ENCODE results near the gene CAVIN2. TPM values are rescaled to one million over a fixed set of nuclear protein-coding genes. Genes with fewer than 3 reads are reported as not detected.

Gene CAVIN2
- total and polyA plus RNA-seq, 9 of the 15 experiments (the other 6 are each of a cell fraction or from before 2014, with no cell fraction given): 20.6 to 92.4 (median 69.0) TPM

- TF ChIP-seq SIX5 (IDR thresholded peaks at IDR 0.05; ENCODE audit: borderline replicate concordance in 1 of 2, insufficient read depth in 1 of 2, low read depth in 1 of 2, low read length in 2 of 2) (no peak), ZNF561 (CRISPR knock-in tag; conservative IDR thresholded peaks at IDR 0.05) (no peak), ERF (CRISPR knock-in tag; IDR thresholded peaks at IDR 0.05) (no peak)
Measured at GRCh38 chr2:191824398-191824797, 22.5 kb downstream of the CAVIN2 start (continued).

- Histone ChIP-seq H3K27ac (ENCODE audit: extremely low read depth, low read depth, low read length) (no peak overlapping the region), H3K9me1 (ENCODE audit: control insufficient read depth, insufficient read depth, low read length) (no peaks in the 10 kb centered on the region), H2AFZ (ENCODE audit: low read depth, low read length) (no peak overlapping the region), H3K4me3 (no peak overlapping the region), H3K27me3 (ENCODE audit: control insufficient read depth in 2 of 2, insufficient read depth in 2 of 2, low read length in 2 of 2) (no peaks in the 10 kb centered on the region), H3K36me3 (ENCODE audit: control insufficient read depth, insufficient read depth, low read length) (no peaks in the 10 kb centered on the region), H3K79me2 (ENCODE audit: control insufficient read depth, insufficient read depth, low read length) (no peaks in the 10 kb centered on the region), H3K9ac (ENCODE audit: insufficient read depth in 1 of 2, low read depth in 2 of 2, low read length in 2 of 2) (no peak overlapping the region), H3K4me2 (ENCODE audit: insufficient read depth, low read length) (no peak overlapping the region), H3K4me1 (replicated peaks in 1 of 2; ENCODE audit: control insufficient read depth in 2 of 2, insufficient read depth in 2 of 2, low read length in 2 of 2) (no peaks in the 10 kb centered on the region; a peak in 1 of 5 replicates), H3K9me3 (replicated peaks; ENCODE audit: control insufficient read depth, insufficient read depth, low read depth, low read length) (no peaks in the 10 kb centered on the region), H4K20me1 (replicated peaks; ENCODE audit: control insufficient read depth, insufficient read depth, low read length) (no peaks in the 10 kb centered on the region)
- no peak for ATAC-seq
- no peak for FAIRE-seq
- ChIA-PET CTCF (ENCODE audit: low intra/inter-chr PET ratio) (no interaction called here), POLR2A (interaction anchor here (1.0 kb wide), 1 partner anchor 11 kb away, joined by 3 read pairs; no protein-coding TSS in a partner anchor)
- intact Hi-C loops (cut with micrococcal nuclease): no loop called here
- no peak for DNase-seq (ENCODE audit: extremely low read depth in 1 of 4, low spot score in 3 of 4)
- in situ Hi-C loops (cut with MboI): no loop called here
- BruUV-seq (replicated peaks): no TSS peak
- WGBS (ENCODE audit: insufficient coverage, low coverage, missing lambda C conversion rate): 71% methylated on average over 1 of the region's 1 CpG
- TF ChIP-seq ZNF3 (CRISPR knock-in tag; IDR thresholded peaks at IDR 0.05): no peak
- no peak for TF ChIP-seq FOXA1 (IDR thresholded peaks at IDR 0.05; ENCODE audit: borderline replicate concordance)
- TF ChIP-seq HDAC6 (IDR thresholded peaks at IDR 0.05; ENCODE audit: low read depth, low read length): no peak
- TF ChIP-seq CCNT2 (IDR thresholded peaks at IDR 0.05; ENCODE audit: borderline replicate concordance, extremely low read depth, insufficient read length, low read depth, low read length): no peak
- no peak for TF ChIP-seq CREB3 (tag; conservative IDR thresholded peaks at IDR 0.05; ENCODE audit: low read depth)
- no peak for TF ChIP-seq PHF8 (IDR thresholded peaks at IDR 0.05; ENCODE audit: borderline replicate concordance, low read length)
- no peak for TF ChIP-seq FOXK1 (CRISPR knock-in tag; IDR thresholded peaks at IDR 0.05; ENCODE audit: borderline replicate concordance)
- no peak for TF ChIP-seq GABPB1 (CRISPR knock-in tag; IDR thresholded peaks at IDR 0.05)
- TF ChIP-seq ZNF449 (CRISPR knock-in tag; IDR thresholded peaks at IDR 0.05): no peak
- no peak for TF ChIP-seq ZNF511 (CRISPR knock-in tag; IDR thresholded peaks at IDR 0.05)
- TF ChIP-seq SFPQ (IDR thresholded peaks at IDR 0.05; ENCODE audit: low read depth, low read length): no peak
- no peak for TF ChIP-seq ZNF184 (CRISPR knock-in tag; IDR thresholded peaks at IDR 0.05)
Measured at GRCh38 chr2:191821078-191821477, 25.8 kb downstream of the CAVIN2 start.

Data from K562 (cell line).